Right lobe of liver (tissue), 6 donors: ENCODE results near the gene NAT14. TPM values are rescaled to one million over a fixed set of nuclear protein-coding genes. Genes with fewer than 3 reads are reported as not detected.

Experiments used
- ATAC-seq, 4 donors: fragments of 200-7000 bp; cut with Tn5 transposase; one replicate each; pipeline ENCODE4 v1.9.1; 2020; ENCODE audit warnings: mild to moderate bottlenecking in 4 of 4, moderate library complexity in 4 of 4
- DNase-seq, 3 donors: peaks; one replicate each; pipeline ENCODE4 v3.0.0-alpha.2; 2020
- H3K27ac ChIP-seq, 3 donors: fragments of 200-600 bp; one replicate each; pipeline ENCODE4 v1.8.0; 2022
- H3K27me3 ChIP-seq, 2 donors: fragments of 200-600 bp; one replicate each; pipeline ENCODE4 v1.8.0; 2022
- H3K36me3 ChIP-seq, 4 donors: fragments of 200-600 bp; sonication (generic) in 1 of 4; one replicate each; pipeline versions ENCODE4 v1.5.1 to v1.8.0; 2017 to 2022; ENCODE audit warnings: control low read depth in 1 of 4
- H3K4me1 ChIP-seq, 4 donors: fragments of 200-600 bp; sonication (generic) in 1 of 4; one replicate each; pipeline versions ENCODE4 v1.5.1 to v1.8.0; 2017 to 2022; ENCODE audit warnings: control low read depth in 1 of 4
- H3K4me3 ChIP-seq, 3 donors: fragments of 200-600 bp; one replicate each; pipeline ENCODE4 v1.8.0; 2022
- H3K9me3 ChIP-seq, 4 donors: fragments of 200-600 bp; sonication (generic) in 1 of 4; one replicate each; pipeline versions ENCODE4 v1.5.1 to v1.8.0; 2017 to 2022; ENCODE audit warnings: control low read depth in 1 of 4
- CTCF ChIP-seq, 4 donors: fragments of 200-600 bp in 3 of 4; fragments of 450-650 bp in 1 of 4; IDR thresholded peaks; one replicate each; pipeline versions ENCODE4 v1.5.1 to v1.8.0; 2016 to 2022; ENCODE audit warnings: antibody characterized with exemption in 4 of 4, mild to moderate bottlenecking in 2 of 4
- POLR2A ChIP-seq: fragments of 450-650 bp; IDR thresholded peaks from one replicate; pipeline ENCODE4 v1.6.1; 2017; ENCODE audit warnings: antibody characterized with exemption, mild to moderate bottlenecking
- WGBS: methylation state at CpG from one replicate; pipeline ENCODE4 v1.1.6; 2018; ENCODE audit warnings: low coverage, low lambda C conversion rate; ENCODE audit not compliant: insufficient coverage; ENCODE audit errors: missing lambda C conversion rate; 5-methylcytosine and 5-hydroxymethylcytosine counted together
- intact Hi-C, 2 donors: fragments of 100-400 bp; cut with DNase I; formaldehyde crosslinking; loops; one replicate each; pipeline versions ENCODE4 v1.11.2 to v1.14.1; 2022
- total RNA-seq, 6 experiments: library from RNA; depleted of rRNA in 2 of 6; stranded (reverse); fragments of >200 nt in 2 of 6; fragmentation: NEBNext Ultra II Directional in 3 of 6; extraction: Animal tissue kit (Norgen Biotek cat#: 25700) in 3 of 6; gene quantifications; one replicate each; pipeline versions ENCODE4 v1.1.0 to v1.2.4, GENCODE V29; 2016 to 2023
- donor health status: DM: no; HTN: yes; CAD: no.
- donor health status: DM: no; HTN: no; CAD: no.
- donor health status: DM: no; HTN: no; CAD: no.
- donor health status: DM: no; HTN: yes; CAD: no.
- donor health status: DM: no; HTN: yes; CAD: no.

Gene NAT14
- total RNA-seq, 6 experiments from 2014 or later = 2.5 to 6.0 (median 3.9) TPM

GRCh38 chr19:55479451-55480230 lies 5.3 kb upstream of the NAT14 start:
- Histone ChIP-seq H3K27ac (no peak overlapping the region), H3K4me1 (peaks cover 0 to 17% (median 6%) of the 10 kb centered on the region in 4 donors), H3K27me3 (no peaks in the 10 kb centered on the region), H3K4me3 (no peak overlapping the region), H3K36me3 (peaks cover 0 to 6% (median 1%) of the 10 kb centered on the region in 4 donors), H3K9me3 (no peaks in the 10 kb centered on the region)
- intact Hi-C loops = no loop called here
- DNase-seq (no peak), ATAC-seq (no peak)
- TF ChIP-seq POLR2A (no peak), CTCF (IDR thresholded peaks at IDR 0.05) (no peak)
- WGBS = 36% methylated on average over 11 of the region's 15 CpGs

GRCh38 chr19:55481148-55481793 lies 3.7 kb upstream of the NAT14 start:
- TF ChIP-seq POLR2A (no peak), CTCF (IDR thresholded peaks at IDR 0.05) (no peak)
- DNase-seq (no peak), ATAC-seq (no peak)
- intact Hi-C loops = no loop called here
- H3K9me3 ChIP-seq = no peaks in the 10 kb centered on the region
- WGBS = 60% methylated on average over 1 of the region's 52 CpGs
- peaks cover 0 to 14% (median 4%) of the 10 kb centered on the region in 4 donors for H3K4me1 ChIP-seq
- H3K36me3 ChIP-seq = peaks cover 0 to 6% (median 1%) of the 10 kb centered on the region in 4 donors
- no peak overlapping the region for H3K27ac ChIP-seq
- H3K27me3 ChIP-seq = no peaks in the 10 kb centered on the region
- no peak overlapping the region for H3K4me3 ChIP-seq

- WGBS = no CpG with 5 or more reads among the region's 40 CpGs
- Histone ChIP-seq H3K36me3 (peaks cover 0 to 6% (median 1%) of the 10 kb centered on the region in 4 donors), H3K9me3 (no peaks in the 10 kb centered on the region), H3K27me3 (no peaks in the 10 kb centered on the region), H3K27ac (no peak overlapping the region), H3K4me3 (no peak overlapping the region), H3K4me1 (peaks cover 0 to 14% (median 4%) of the 10 kb centered on the region in 4 donors)
- no peak for DNase-seq
- intact Hi-C loops = no loop called here
- ATAC-seq = no peak
- TF ChIP-seq POLR2A (no peak), CTCF (IDR thresholded peaks at IDR 0.05) (no peak)
Measured at GRCh38 chr19:55481794-55482155, 3.2 kb upstream of the NAT14 start.

- Histone ChIP-seq H3K4me3 (no peak overlapping the region), H3K36me3 (peaks cover 0 to 6% (median 1%) of the 10 kb centered on the region in 4 donors), H3K27me3 (no peaks in the 10 kb centered on the region), H3K9me3 (no peaks in the 10 kb centered on the region), H3K4me1 (peaks cover 0 to 12% (median 3%) of the 10 kb centered on the region in 4 donors), H3K27ac (no peak overlapping the region)
- DNase-seq (no peak), ATAC-seq (no peak)
- no CpG with 5 or more reads among the region's 83 CpGs for WGBS
- intact Hi-C loops = no loop called here
- TF ChIP-seq CTCF (IDR thresholded peaks at IDR 0.05) = no peak
- no peak for TF ChIP-seq POLR2A
Measured at GRCh38 chr19:55482156-55482961, 2.6 kb upstream of the NAT14 start.
